GM19372 (cell line): ENCODE results near the gene CHURC1.

Source experiments
- ATAC-seq: cut with Tn5 transposase; IDR thresholded peaks from one replicate; pipeline ENCODE4 v1.9.1; 2021; ENCODE audit warnings: mild to moderate bottlenecking, low read depth, moderate library complexity; ENCODE audit not compliant: unreplicated experiment

CHURC1 gene

DNA sequence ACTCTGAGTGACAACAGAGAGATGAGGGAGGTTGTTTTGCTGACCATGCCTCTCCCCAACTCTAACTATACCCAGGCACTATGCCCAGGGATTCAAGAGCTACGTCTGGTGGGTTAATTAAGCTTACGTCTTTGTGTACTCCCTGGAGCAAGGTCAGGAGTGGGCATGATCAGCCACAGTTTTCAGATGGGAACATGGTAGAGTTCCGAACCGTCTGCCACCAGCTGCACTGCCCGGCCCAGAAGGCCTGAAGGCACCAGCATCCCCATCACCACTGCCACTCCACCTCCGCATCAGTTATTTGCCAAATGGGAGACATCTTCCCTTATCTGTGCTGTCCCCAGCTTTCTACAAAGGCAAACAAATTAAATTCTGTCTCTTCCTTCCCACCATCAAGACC lies 39.4 kb downstream of the CHURC1 start:
- ATAC-seq, result no peak

DNA sequence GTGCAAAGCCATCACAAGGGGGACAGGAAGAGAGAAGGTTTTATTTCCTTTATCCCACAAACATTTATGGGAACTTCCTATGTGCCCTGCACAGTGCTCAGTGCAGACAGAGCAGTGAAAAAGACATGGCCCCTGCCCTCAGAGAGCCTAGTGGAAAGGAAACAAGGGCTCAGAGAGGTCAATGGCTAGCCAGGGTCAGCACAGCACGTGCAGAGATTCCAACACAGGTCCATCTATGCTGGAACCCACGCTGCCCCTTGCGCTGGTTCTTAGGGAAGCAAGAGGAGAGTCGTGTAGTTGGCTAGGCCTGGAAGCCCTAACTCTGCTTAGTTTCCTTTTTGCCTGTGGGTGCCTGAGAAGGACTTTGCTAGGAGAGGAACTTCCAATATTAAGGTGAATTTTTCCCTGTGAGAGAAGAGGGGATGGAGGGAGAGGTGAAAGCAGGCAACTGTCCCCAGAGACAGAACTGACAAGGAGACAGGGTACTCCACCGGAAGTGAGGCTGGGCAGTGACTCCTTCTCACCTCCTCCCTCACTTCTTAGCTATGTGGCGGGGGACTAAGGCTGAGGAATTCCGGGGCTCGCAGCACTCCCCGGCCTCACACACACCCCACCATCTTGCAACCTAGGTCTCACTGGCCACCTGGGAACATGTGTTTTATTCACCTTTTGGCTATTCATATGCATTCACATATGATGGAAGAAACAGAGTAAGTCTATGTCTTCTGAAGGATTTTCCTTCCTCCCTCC lies 40.4 kb downstream of the CHURC1 start:
- ATAC-seq, result no peak

DNA sequence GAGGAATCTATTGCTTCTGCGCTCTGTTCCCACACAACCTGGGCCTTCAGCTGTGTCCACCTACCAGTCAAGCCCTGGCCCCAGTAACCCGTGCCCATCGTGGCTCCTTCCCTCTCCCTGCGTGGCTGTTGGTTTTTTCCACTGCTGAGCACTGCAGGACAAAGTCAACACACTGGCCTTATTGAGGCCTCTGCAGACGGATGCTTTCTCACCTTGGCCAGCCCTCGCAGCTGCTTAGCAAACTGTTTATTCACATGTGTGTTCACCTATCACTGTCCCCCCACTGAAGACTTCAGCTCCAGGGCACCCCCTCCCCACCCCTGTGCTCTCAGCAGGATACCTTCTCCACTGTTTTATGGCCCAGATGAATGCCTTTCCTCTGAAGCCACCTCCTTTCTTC lies 41.0 kb downstream of the CHURC1 start:
- ATAC-seq, result no peak

DNA sequence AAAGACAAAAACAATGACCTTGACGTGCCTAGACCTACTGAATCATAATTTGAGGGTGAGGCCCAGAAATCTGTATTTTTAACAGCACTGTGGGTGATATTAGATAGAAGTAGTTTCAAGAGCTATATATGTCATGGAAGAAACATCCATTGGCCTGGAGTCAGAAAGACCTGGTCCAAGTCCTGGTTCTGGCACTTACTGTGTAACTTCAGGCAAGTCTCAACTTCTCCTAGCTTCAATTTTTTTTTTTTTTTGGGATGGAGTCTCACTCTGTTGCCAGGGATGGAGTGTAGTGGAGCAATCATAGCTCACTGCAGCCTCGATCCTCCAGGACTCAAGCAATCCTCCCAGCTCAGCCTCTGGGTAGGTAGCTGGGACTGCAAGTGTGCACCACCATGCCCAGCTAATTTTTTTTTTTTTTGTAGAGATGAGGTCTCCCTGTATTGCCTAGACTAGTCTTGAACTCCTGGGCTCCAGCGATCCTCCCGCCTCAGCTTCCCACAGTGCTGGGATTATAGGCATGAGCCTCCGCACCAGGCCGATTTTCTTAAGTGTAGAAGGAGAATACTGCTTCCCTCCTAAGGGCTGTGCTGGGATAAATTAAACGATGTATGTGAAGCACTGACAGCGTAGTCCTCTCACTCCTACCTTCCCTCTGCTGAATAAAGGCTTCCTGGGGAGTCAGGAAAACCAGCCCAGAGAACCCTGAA lies 42.6 kb downstream of the CHURC1 start:
- no peak for ATAC-seq

DNA sequence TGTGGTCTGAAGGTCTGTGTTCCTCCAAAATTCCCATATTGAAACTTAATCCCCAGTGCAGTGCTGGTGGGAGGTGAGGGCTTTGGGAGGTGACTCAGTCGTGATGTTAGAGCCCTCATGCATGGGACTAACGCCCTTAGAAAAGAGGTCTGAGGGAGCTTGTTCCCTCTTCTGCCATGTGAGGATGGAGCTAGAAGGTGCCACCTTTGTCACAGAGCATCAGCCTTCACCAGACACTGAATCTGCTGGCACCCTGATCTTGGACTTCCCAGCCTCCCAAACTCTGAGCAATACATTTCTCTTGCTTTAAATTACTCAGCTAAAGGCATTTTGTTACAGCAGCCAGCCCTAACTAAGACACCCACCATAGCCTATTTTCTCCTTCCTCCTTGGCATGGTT lies 43.9 kb downstream of the CHURC1 start:
- no peak for ATAC-seq

DNA sequence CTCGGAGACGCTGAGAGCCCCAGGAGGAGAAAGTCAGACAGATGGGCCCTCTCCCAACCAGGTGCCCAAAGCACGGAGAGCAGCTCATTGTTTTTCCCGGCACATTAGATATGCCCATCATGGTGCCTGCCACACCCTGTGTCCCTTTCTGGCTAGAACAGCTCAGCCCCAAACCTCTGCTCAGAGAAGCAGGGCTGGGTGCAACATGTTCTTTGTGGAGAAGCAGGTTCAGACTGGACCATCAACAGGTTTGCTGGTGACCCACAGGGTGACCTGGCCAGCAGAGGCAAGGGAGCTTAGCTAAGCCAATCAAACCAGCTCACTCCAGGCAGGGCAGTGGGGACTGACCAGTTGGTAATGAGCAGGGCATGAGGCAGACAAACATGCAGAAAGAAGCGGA lies 44.5 kb downstream of the CHURC1 start:
- ATAC-seq, result no peak

DNA sequence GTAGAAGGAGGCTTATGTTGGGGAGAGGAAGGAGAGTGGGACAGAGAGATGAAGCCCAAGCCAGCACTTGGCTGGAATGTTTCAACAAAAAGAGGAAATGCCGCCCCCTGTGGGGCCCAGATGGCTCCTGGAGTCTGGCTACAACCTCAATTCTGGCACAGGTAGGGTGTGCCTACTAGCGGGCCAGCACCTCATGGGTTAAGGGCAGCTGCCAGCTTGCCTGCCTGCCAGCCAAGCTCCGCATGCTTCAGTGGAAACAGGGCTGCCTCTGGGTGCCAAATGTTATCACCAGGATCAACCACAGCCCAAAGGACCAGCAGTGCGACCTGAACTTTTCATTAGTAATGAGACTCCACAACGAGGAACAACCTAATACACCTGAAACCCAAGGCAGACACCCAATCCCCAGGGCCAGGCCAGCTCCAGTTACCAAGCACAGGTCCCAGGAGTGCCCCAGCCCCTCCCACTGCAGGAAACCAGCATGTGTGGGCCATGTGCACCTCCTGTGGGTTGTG lies 46.6 kb downstream of the CHURC1 start:
- no peak for ATAC-seq

DNA sequence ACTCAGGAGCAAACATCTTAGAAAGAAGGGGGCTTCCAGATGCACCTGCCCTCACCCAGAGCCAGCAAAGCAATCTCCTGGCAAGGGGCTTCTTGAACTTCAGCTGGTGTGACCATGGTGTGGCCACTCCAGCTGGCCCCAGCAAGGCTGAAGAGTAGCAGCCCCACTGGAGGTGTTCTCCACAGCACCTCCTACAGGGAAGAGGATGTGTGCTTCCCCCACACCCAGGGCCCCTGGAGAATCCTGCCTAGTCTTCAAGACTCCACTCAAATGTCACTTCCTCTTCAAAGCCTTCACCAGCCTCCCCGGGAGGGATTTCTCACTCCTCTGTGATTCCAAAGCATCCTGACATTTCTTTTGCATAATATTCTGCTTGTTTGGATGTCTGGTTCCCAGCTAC lies 49.4 kb downstream of the CHURC1 start:
- no peak for ATAC-seq

DNA sequence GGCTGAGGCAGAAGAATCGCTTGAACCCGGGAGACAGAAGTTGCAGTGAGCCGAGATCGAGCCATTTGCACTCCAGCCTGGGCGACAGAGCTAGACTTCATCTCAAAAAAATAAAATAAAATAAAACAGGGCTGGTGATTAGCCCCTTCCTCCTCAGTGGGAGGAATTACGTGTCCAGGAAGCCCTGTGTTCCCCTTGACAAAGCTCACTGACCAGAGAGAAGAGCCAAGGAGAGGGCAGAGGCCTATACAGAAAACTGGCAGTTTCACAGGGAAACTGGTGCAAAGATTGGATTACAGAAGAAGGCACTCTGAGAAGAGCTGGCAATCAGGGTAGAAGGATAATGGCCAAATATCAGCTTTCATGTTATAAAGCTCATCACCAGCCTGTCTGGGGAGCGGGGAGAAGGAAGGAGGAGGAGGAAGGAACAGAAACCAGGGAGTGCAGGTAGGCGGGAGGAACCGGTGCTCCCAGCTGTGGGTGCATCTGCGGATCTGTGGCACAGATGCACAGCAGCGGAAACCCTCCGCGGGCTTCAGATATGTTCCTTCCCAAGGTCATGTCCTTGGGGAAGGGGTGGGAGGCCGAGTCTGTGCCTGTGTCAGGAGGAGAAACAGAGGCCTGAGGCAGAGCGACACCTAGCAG lies 51.2 kb downstream of the CHURC1 start:
- ATAC-seq, result no peak

DNA sequence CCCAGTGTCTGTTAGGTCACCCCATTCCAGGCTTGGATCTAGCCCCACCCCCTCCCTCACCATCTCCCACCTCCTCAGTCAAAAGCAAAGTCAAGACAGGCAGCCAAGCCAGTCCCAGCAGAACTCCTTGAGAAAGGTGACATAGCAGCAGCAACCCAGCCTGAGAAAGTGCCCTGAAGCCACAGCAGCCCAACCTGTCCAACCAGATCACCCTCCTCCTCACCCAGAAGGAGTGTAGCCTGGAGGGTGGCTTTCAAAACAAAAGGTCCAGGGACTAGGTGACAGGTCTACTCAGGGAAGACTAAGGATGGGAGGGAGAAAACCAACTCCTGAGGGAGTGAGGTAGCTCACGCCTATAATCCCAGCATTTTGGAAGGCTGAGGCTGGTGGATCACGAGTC lies 52.7 kb downstream of the CHURC1 start:
- ATAC-seq, result no peak

DNA sequence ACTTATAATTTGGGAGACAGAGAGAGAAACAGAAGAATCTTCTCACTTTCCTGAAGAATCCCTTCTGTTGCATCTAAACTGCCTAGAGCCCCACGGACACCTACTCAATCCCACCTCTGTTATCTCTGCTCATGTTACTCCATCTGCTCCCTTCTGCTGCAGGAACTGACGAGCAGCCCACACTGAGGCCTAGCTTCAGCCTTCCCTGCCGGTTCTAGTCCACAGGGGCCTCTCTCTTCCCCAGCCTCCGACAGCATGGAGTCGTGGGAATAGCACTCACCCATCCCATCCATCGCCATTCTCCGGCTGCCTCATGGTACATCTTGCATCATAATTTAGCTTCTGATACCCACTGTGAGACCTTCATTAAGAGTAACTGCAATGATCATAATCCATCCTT lies 53.9 kb downstream of the CHURC1 start:
- no peak for ATAC-seq

DNA sequence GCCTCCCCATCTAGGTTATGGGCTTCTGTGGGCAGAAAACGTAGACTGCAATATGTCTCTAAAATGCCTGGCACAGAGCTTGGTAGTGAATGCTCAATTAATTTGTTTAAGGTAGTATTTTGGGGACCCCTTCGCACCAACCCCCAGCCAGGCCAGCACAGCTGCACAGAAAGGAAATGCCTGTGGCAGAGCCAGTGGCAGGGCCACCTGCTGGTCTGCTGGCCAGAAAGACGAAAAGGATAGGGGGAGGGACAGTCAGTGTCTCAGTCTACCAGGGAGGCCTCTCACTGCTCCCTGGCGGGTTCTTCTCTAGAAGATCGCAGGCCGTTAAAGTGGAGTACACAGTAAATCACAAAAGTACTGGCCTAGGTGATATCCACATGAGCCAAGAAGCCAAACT lies 54.4 kb downstream of the CHURC1 start:
- ATAC-seq, result no peak

DNA sequence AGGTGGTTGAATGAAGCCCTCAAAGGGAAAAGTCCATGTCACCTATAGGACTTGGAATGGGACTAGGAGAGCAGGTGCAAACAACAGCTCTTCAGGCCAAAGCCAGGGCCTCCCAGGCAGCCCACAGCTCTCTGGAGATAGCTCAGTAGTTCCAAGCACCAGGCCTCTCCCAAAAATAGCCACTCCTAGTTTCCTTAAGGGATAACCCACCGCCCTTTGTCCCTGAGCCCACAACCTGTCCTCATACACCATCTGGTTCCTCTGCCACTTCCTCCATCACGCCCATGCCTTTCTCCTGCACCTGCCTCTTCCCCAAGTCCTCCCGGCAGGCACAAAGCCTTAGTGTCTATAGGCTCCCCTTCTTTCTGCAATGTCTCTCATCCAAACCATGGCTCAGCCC lies 55.8 kb downstream of the CHURC1 start:
- ATAC-seq, result no peak

DNA sequence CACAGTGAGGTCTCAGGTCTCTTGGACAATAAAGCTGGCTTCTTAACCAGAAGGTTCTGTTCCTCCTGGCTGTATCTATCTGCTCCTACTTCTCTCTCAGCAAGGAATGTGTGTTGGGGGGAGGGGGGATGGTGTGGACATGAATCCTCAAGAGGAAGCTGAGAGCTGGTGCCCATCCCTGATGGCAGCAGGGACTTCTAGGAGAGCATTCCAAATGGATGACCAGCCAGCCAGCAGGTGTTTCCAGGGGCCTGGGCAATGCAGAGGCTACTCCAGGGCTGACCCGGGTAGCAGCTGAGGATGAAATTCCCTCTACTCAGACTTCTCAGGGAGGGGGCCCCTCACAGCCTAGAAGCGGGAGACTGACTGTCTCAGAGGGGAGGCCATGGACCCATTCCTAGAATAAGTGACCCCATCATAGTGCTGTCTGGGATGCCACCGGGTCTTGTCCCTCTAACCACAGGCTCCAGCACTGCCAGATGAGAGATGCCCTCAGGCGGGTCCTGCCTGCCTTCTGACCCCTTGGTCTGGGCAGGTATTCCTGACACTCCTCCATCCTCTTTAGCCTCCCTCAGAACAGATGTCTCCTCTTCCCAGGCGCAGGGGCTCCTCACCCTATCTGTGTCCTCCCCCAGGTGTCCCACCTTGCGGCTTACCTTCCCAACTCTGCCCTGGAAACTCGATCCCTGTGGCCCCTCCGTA lies 56.7 kb downstream of the CHURC1 start:
- ATAC-seq, result no peak

DNA sequence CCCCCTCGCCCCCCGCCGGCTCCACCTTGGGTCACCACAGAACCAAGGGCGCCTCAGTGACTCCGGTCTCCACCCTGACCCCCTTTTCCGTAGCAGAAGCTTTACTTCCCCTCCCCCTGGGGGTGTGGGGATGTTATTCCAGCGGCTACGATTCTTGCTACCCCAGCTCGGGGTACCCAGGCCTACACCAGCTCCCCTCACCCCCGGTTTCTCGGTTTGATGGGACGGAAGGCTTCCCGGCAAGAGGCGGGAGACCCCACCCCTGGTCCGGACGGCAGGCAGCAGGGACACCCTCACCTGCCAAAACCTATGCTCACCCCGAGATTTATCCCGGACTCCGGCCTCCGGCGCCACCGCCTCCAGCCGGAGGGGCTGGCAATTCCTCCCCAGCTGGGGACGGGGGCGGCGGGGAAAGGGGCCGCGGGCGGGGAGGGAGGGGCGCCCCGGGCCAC lies 57.3 kb downstream of the CHURC1 start:
- ATAC-seq, result no peak

DNA sequence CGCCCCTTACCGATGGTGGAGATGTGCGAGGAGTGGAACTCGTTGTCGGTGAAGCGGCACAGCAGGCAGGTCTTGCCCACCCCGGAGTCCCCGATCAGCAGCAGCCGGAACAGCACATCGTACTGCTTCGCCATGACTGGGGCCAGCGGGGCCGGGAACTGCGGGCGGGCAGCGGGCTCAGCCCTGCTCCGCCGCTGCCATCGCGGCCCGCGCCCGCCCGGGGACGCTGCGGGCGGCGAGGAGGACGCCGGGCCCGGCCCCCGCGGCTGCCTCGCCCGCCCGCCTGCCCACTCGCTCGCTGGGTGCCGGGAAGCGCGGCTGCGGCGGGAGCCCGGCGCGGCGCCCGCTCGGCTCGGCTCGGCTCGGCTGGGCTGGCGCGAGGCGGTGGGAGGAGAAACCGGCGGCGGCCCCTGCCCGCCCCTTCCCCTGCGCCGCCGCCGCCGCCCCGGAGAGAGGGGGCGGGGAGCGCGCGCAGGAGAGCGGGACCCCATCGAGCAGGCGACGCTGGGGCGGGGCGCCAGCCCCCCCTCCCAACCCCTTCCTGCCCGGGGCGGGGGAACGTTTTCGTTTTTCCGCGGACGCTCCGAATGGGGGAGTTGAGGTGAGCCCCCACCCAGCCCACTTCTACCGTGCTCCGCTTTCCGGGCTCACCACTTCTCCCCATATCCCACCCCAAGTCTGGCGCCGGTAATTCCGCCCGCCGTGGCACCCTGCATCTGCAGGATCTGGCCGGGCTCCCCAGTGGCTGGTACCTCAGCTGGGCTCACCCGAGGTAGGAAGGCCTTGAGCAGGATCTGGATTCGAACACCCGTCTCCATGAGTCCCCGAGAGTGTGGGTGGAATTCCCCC lies 57.9 kb downstream of the CHURC1 start, which contains the start of gene RAB15:
Gene RAB15, minus strand, starts transcription at position 394 of the 849 bp plus-strand sequence. Its CDS starts 260 bp downstream, at position 134.
- ATAC-seq, result no peak

DNA sequence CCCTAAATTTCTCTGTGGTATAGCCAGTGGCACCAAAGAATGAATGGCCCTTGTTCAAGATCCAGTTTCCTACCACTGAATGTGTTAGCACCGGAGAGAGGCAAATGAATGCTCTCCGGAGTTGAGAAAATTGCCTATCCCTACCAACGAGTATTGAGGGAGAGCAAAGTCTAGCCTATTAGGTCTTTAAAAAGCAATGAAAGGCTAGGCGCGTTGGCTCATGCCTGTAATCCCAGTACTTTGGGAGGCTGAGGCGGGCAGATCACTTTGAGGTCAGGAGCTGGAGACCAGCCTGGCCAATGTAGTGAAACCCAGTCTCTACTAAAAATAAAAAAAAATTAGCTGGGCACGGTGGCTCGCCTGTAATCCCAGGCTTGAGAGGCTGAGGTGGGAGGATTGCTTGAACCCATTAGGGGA lies 58.8 kb downstream of the CHURC1 start:
- no peak for ATAC-seq

DNA sequence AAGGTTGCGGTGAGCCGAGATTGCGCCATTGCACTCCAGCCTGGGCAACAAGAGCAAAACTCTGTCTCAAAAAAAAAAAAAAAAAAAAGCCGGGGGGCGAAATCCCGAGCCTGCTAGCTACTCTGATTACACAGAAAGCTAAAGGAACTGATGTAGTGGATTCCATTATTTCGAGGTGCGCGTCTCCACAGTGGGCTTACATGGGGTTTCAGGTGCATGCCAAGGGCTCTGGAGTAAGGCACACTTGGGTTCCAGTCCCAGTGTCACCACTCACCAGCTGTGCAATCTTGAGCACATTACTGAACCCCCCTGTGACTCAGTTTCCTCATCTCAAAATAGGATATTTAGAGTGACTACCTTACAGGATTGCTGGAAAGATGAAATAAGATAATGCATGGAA lies 59.6 kb downstream of the CHURC1 start:
- no peak for ATAC-seq

DNA sequence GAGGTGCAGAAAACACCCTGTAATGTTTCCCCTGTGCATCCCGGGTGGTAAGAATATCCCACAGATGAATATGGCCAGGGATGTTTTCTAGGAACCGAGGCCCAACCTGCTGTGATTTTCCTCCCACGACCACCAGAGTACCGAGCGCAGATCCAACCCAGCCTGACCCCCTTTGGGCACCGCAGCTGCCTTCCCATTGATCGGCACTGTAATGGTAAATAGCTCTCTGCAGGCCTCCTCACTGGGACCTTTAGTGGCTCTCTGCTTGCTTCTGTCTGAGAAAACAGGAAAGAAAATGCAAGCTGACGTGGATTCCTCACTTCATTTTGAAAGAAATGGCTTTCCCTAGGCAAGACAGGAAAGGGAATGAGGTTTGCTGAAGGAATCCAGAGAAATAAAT lies 60.3 kb downstream of the CHURC1 start:
- no peak for ATAC-seq
